D721Med (cell line): ENCODE results near the gene LRIG3.

Experiments
- DNase-seq: peaks from one replicate; pipeline ENCODE4 v3.0.0; 2011; ENCODE audit warnings: low spot score; ENCODE audit not compliant: insufficient read length
- FAIRE-seq: peaks from 2 replicates; lab custom pipeline; 2011; peaks lifted over from hg19 to GRCh38; lab: Jason Lieb, UNC
- CTCF ChIP-seq: IDR thresholded peaks from 2 replicates; pipeline ENCODE4 v1.5.1; 2012; ENCODE audit warnings: mild to moderate bottlenecking, control low read depth; ENCODE audit not compliant: insufficient read depth; ENCODE audit errors: missing control alignments

LRIG3 gene

GRCh38 chr12:58930770-58931324 is 10.5 kb upstream of the LRIG3 start:
- no peak for TF ChIP-seq CTCF
- DNase-seq (no peak), FAIRE-seq (no peak)

- no peak for FAIRE-seq
- no peak for TF ChIP-seq CTCF
- no peak for DNase-seq
Measured at GRCh38 chr12:58927120-58927519, 6.8 kb upstream of the LRIG3 start.

- FAIRE-seq (no peak), DNase-seq (no peak)
- no peak for TF ChIP-seq CTCF
Measured at GRCh38 chr12:58926586-58926985, 6.3 kb upstream of the LRIG3 start.

- FAIRE-seq: no peak
Measured at GRCh38 chr12:58925751-58926150, 5.4 kb upstream of the LRIG3 start.

GRCh38 chr12:58925111-58925611 is 4.9 kb upstream of the LRIG3 start:
- no peak for DNase-seq
- no peak for FAIRE-seq
- TF ChIP-seq CTCF: no peak

More at GRCh38 chr12:58925751-58926150, 5.4 kb upstream of the LRIG3 start:
- TF ChIP-seq CTCF: no peak
- no peak for DNase-seq

- no peak for TF ChIP-seq CTCF
- DNase-seq (no peak), FAIRE-seq (no peak)
Measured at GRCh38 chr12:58924652-58925051, 4.3 kb upstream of the LRIG3 start.

GRCh38 chr12:58923781-58924180 is 3.5 kb upstream of the LRIG3 start:
- DNase-seq: no peak
- FAIRE-seq: no peak
- no peak for TF ChIP-seq CTCF
